Erythroblast (primary cell): ENCODE results near the gene CARS1.

ENCODE experiments used
- GATA1 ChIP-seq: IDR thresholded peaks from 2 replicates; pipeline ENCODE4 v1.6.1; 2011; ENCODE audit warnings: low read depth, mild to moderate bottlenecking, control low read depth, low read length, moderate library complexity
- POLR2A ChIP-seq: IDR thresholded peaks from 2 replicates; pipeline ENCODE4 v1.6.1; 2011; ENCODE audit warnings: mild to moderate bottlenecking, low read length

DNA sequence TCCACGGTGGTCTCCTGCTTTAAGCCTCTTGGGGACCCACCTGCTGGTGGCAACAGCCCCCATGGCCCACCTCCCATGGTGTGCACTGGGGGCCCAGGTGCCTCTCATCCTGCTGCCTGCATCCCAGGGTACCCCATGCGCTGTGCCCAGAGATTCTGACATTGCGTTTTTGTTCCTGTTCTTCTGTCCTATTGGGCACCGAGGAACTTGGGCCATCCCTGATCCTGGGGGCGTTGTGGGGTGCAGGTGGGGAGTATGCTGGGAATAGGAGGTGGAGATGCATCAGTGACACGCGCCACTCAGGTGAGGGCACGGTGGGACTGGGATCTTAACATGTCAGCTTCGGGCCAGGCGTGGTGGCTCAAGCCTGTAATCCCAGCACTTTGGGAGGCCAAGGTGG, 52.7 kb downstream of the CARS1 start:
- TF ChIP-seq POLR2A = no peak
- TF ChIP-seq GATA1 = no peak
